GM08714 (cell line): ENCODE data around the gene PACS2.
"Not testable (repeated sequence)": the region's sequence is repeated elsewhere in the genome, so short reads cannot be mapped to it uniquely, and the experiment has no call there.

Experiments
- H3K4me3 ChIP-seq: fragments of 200-500 bp; sonication (Bioruptor generic); 2 replicates; pipeline ENCODE4 v1.5.1; 2014; ENCODE audit warnings: mild to moderate bottlenecking, low read length, inconsistent platforms
- ZNF274 ChIP-seq: IDR thresholded peaks from 2 replicates; pipeline ENCODE4 v1.6.1; 2012; ENCODE audit warnings: mild to moderate bottlenecking, low read depth, low read length

Gene PACS2

GRCh38 chr14:105316968-105317510, 2.5 kb downstream of the PACS2 start:
- no peak for TF ChIP-seq ZNF274
- H3K4me3 ChIP-seq, result no peak overlapping the region

DNA sequence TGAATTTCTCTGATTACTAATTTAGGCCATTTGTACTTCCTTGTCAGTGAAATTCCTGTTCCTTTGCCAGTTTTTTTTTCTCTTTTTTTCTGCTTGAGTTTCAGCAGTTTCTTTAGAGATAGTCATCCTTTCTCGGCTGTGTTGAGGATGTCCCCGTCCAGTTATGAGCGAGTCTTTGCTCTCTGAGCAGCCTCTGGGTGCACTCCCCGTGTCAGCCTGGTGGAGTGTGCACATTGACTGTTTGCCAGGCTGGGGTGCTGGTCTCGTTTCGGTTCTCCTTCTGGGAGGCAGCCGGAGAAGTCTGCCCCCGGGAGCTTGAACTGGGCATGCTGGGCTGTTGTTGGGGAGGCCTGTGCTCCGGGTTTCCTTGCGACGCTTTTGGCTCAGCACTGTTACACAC, 3.0 kb downstream of the PACS2 start:
- TF ChIP-seq ZNF274, result no peak

GRCh38 chr14:105322791-105323556, 8.4 kb downstream of the PACS2 start:
- no peak for TF ChIP-seq ZNF274
- H3K4me3 ChIP-seq, result no peak overlapping the region

More for the DNA sequence above, 3.0 kb downstream of the PACS2 start:
- H3K4me3 ChIP-seq, result no peak overlapping the region

DNA sequence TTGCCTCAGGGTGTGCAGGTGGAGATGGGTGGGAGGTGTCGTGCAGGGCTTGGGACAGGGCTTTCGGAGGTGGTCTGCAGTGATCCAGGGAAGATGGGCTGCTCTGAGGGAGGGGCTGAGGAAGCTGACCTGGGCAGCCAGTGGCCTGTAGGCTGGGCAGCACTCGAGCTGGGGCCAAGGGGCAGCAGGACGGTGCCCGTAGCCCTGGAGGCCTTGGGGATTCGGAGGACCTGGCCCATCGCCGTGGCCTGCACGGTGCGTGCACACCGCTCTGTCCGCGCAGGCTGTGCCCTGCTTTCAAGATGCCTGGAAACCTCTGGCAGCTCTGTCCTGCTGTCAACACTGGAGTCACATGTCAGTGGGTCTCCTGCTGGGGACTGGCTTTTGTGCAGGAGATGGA, 9.1 kb downstream of the PACS2 start:
- no peak for TF ChIP-seq ZNF274
- no peak overlapping the region for H3K4me3 ChIP-seq

GRCh38 chr14:105324080-105324778, 9.7 kb downstream of the PACS2 start:
- no peak for TF ChIP-seq ZNF274
- no peak overlapping the region for H3K4me3 ChIP-seq

DNA sequence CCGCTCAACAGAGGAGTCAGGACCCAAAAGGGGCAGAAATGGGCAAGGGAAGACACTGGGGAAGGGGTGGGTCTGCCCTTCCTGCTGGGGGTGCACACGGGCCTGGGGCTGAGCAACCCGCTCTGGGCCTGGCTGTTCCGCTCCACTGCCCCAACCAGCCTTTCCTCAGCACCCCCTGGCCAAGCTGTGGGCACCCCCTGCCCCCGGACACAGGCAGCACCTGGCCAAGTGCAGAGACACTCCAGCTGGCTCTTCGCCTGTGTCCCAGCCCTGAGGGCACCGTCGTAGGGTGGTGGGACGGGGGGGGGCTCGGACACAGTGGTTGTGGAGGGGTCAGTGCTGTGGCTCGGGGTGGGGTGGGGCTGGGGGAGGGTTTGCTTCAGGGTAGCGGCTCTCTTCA, 10.3 kb downstream of the PACS2 start:
- H3K4me3 ChIP-seq, result no peak overlapping the region
- TF ChIP-seq ZNF274, result no peak

DNA sequence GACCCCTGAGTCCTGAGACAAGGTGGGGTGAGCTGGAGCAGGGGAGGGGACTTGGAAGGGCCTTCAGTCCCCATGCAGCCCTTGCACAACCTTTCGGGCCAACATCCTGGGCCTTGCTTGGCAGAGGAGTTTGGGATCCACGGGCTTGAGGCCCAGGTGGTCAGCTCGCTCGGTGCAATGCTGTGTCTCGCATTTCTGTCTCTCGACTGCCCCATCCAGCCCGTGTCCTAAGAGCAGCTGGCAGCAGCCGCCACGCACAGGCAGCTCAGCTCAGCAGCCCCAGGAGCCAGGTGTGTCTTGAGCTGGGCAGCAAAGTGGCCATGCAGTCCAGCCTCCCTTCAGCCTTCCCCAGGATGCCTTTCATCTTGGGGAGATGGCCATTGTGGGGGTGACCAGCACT, 10.8 kb downstream of the PACS2 start:
- no peak for TF ChIP-seq ZNF274

GRCh38 chr14:105325716-105326567, 11.4 kb downstream of the PACS2 start:
- no peak for TF ChIP-seq ZNF274
- no peak overlapping the region for H3K4me3 ChIP-seq

More for the DNA sequence above, 10.8 kb downstream of the PACS2 start:
- H3K4me3 ChIP-seq, result no peak overlapping the region

DNA sequence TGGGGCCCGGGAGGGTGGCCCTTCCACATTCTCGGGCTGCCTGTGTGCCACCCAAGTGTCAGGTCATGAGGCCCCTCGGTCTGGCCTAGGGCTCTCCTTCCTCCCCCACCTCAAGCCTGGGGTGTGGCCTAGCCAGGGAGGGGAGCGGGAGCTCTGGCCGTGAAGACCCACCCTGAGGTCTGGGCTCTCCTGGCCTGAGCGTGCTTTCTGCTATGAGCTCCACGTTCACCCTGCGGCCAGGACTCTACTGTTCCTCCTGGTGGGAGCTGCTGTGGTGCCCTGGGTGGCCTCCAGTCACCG, 12.0 kb downstream of the PACS2 start:
- no peak for TF ChIP-seq ZNF274
- no peak overlapping the region for H3K4me3 ChIP-seq

DNA sequence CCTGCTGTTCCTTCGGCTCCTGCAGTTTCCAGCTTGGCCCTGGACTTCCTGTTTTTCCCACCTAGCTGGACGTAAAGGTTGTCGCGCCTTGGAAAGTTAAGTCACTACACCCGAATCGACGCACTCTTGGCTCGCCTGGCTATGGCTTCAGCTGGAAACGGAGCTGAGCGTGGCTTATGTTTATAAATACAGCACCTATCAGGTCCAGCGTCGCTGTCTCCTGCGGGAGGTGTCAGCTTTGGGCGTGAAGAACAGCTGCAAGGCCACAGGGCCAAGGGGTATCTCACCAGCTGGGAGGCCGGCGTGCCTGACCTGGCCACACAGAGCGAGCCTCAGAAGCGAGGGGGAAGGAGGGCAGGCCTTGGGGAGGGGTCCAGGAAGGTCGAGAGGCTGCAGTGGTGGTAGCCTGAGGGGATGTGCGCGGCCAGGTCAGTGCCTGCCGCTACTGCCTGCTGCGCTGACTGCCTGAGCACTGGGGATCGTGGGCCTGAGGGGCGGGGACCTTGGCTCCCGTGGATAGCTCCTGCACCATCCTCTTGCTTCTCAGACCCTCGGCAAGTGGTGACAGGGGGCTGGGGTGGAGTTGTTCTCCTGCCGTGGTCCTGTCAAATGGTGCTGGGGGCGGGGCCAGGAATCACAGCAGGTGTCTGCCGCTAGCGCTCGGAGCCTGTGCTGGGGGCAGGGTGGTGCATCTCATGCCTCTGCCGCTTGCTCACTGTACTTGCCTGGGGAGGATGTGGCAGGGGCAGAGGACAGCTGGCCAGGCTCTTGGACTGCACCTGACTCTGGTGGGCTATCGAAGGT, 12.5 kb downstream of the PACS2 start:
- no peak for TF ChIP-seq ZNF274
- no peak overlapping the region for H3K4me3 ChIP-seq

DNA sequence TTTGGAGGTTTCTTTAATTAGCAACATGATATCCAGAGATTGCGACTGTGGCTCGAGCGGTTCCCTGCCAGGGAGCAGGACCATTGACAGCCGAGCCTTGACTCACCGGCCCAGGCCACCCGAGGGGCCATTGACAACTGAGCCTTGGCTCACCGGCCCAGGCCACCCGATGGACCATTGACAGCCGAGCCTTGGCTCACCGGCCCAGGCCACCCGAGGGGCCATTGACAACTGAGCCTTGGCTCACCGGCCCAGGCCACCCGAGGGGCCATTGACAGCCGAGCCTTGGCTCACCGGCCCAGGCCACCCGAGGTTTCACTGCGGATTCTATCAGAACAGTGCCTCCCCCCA, 13.1 kb downstream of the PACS2 start:
- not testable (repeated sequence) for H3K4me3 ChIP-seq

DNA sequence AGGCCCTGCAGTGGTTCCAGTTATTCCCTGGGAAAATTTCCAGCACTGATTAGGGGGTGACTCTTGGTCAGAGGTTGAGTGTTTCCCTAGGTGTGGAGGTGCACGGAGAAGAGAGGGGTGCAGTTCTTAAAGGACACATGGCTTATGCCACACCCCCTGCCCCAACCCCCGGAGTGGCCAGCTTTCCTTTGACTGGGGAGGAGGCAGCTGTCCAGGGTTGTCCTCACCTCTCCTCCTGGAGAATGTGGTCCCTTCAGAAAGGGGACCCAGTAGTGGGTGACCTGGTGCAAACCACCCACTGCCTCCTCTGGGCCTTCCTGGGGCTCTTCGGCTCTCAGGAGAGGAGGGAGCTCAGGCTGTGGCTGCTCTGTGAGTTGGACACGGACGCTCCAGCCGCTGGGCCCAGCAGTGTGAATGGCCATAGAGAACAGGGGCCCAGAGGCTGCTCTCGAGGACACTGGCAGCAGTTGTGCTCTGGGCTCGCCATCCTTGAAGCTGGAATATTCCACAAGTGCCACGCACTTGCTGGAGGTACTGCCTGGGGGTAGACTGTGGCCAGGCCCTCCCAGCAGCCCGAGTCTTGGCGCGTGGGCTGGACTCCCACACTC, 13.6 kb downstream of the PACS2 start:
- TF ChIP-seq ZNF274, result no peak

DNA sequence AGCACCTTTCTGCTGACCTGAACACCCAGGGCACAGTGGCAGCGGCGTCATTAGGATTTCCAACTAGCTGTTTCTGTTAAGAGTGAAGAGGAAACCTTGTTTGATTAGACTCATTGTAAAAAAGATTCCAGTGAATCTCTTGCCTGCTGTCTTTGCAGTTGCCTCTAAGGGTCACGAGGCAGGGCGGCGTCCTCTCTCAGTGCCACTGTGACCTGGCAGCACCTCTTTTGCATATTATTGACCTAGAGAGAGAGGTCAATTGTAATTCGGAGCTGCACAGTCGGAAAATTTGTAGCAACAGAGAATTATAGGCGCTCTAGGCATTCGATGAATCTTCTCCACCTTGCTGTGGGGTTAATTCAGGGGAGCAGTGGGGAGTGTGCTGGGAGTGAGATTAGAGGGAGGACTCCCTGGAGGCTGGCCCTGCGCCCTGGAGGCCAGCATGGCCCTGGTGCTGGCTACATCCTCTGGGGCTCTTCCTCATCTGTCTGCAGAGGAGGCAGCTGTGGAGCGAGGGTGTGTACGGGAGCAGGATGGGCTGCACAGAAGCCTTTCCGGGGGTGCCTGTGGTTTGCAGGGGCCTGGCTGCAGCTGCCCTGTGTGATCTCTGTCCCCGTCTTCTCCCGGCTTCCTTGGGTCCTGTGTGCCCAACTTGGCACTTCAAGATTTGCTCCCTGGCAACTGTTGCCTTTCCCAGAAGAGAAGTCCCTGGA, 14.3 kb downstream of the PACS2 start:
- TF ChIP-seq ZNF274, result no peak
- H3K4me3 ChIP-seq, result no peak overlapping the region

More for the DNA sequence above, 13.6 kb downstream of the PACS2 start:
- H3K4me3 ChIP-seq, result no peak overlapping the region
